Astrocyte (in vitro differentiated cells and primary cell): ENCODE measurements around the gene SERPINA1.
"Not testable (repeated sequence)": the region's sequence is repeated elsewhere in the genome, so short reads cannot be mapped to it uniquely, and the experiment has no call there.

Experiments used
- CTCF ChIP-seq: IDR thresholded peaks from 2 replicates; pipeline ENCODE4 v1.5.1; 2011; ENCODE audit warnings: low read depth, mild to moderate bottlenecking, inconsistent platforms, low read length, moderate library complexity; ENCODE audit not compliant: insufficient read depth
- EZH2 ChIP-seq: IDR thresholded peaks from 2 replicates; pipeline ENCODE4 v1.6.1; 2012; ENCODE audit warnings: mild to moderate bottlenecking, low read length, inconsistent platforms; ENCODE audit not compliant: insufficient read depth

- TF ChIP-seq CTCF, EZH2: not testable (repeated sequence)
Observed at GRCh38 chr14:94346065-94346786, 42.2 kb downstream of the SERPINA1 start.
